H1 (cell line): ENCODE data around the gene GALNT17. TPM values are rescaled to one million over a fixed set of nuclear protein-coding genes. Genes with fewer than 3 reads are reported as not detected.

Experiments
- RFX5 ChIP-seq: IDR thresholded peaks from 2 replicates; pipeline ENCODE4 v1.6.1; 2011; ENCODE audit warnings: low read depth, low read length, improper control_type of control experiment, borderline replicate concordance
- SIRT6 ChIP-seq: IDR thresholded peaks from one replicate; pipeline ENCODE4 v1.7.1; 2012; ENCODE audit warnings: low read length, inconsistent platforms
- SIX5 ChIP-seq: IDR thresholded peaks from 2 replicates; pipeline ENCODE4 v1.6.1; 2011; ENCODE audit warnings: mild to moderate bottlenecking, low read depth, low read length
- polyA plus RNA-seq, 7 experiments: library from polyadenylated mRNA; depleted of rRNA in 3 of 7; stranded (reverse) in 5 of 7; unstranded in 2 of 7; fragments of >200 nt in 5 of 7; fragments of 200-250 nt in 2 of 7; gene quantifications; 1 replicate in 5 of 7; 2 replicates in 1 of 7; 4 replicates in 1 of 7; pipeline versions ENCODE4 v1.2.1 to v1.2.3, GENCODE V29; 2011 to 2013; ENCODE audit warnings: missing spikeins in 2 of 7, mixed read lengths in 2 of 7
- total RNA-seq: library from RNA; stranded (reverse); fragmentation: NEBNext Ultra II Directional; extraction: Animal tissue kit (Norgen Biotek cat#: 25700); gene quantifications from 2 replicates; pipeline ENCODE4 v1.2.1, GENCODE V29; 2021

GALNT17 gene
- total and polyA plus RNA-seq, 2 of the 8 experiments (the other 6 are each of a cell fraction or from before 2014, with no cell fraction given) = 37.7 to 47.0 TPM

GRCh38 chr7:71485586-71485985, 353.6 kb downstream of the GALNT17 start (continued):
- TF ChIP-seq RFX5 (no peak), SIRT6 (no peak), SIX5 (no peak)
- TF ChIP-seq, all 59 proteins: peak for 0
